ENCODE data around the gene P2RY2.
"Not testable (repeated sequence)": the region's sequence is repeated elsewhere in the genome, so short reads cannot be mapped to it uniquely, and the experiment has no call there.

Gene P2RY2

GRCh38 chr11:73197348-73197747 is 20.7 kb upstream of the P2RY2 start:
- TF ChIP-seq POLR2AphosphoS5 (IDR thresholded peaks at IDR 0.05; ENCODE audit: low read depth) (no peak), SPI1 (IDR thresholded peaks at IDR 0.05; ENCODE audit: borderline replicate concordance, low read depth) (no peak), CTCF (IDR thresholded peaks at IDR 0.05; ENCODE audit: insufficient read depth, low read length) (no peak), GABPA (IDR thresholded peaks at IDR 0.05; ENCODE audit: low read depth) (no peak), REST (IDR thresholded peaks at IDR 0.05; ENCODE audit: insufficient replicate concordance, low read depth) (no peak)
- H3K27ac ChIP-seq (replicated peaks), result no peak overlapping the region

GRCh38 chr11:73197787-73198186 is 20.3 kb upstream of the P2RY2 start:
- DNase-seq (ENCODE audit: low read depth in 1 of 2, low spot score in 1 of 2); H3K4me3 ChIP-seq (replicated peaks; ENCODE audit: insufficient read depth, low read length); H3K27me3 ChIP-seq (ENCODE audit: insufficient read depth, poor library complexity, severe bottlenecking): not testable (repeated sequence)
- peak overlapping the region; percentile 39 for H3K27ac ChIP-seq (replicated peaks)

More at GRCh38 chr11:73197348-73197747, 20.7 kb upstream of the P2RY2 start:
- DNase-seq (ENCODE audit: low read depth in 1 of 2, low spot score in 1 of 2), result no peak
- H3K27me3 ChIP-seq (ENCODE audit: insufficient read depth, poor library complexity, severe bottlenecking), result no peaks in the 10 kb centered on the region
- H3K4me3 ChIP-seq (replicated peaks; ENCODE audit: insufficient read depth, low read length), result no peak overlapping the region

GRCh38 chr11:73198677-73199076 is 19.4 kb upstream of the P2RY2 start:
- TF ChIP-seq POLR2AphosphoS5 (IDR thresholded peaks at IDR 0.05; ENCODE audit: low read depth), result no peak
- no peaks in the 10 kb centered on the region for H3K27me3 ChIP-seq (ENCODE audit: insufficient read depth, poor library complexity, severe bottlenecking)
- peak in 1 of 2 experiments; percentile 83 for DNase-seq (ENCODE audit: low read depth in 1 of 2, low spot score in 1 of 2)
- no peak overlapping the region for H3K4me3 ChIP-seq (replicated peaks; ENCODE audit: insufficient read depth, low read length)
- H3K27ac ChIP-seq (replicated peaks), result peak overlapping the region; percentile 39

GRCh38 chr11:73199446-73199845 is 18.6 kb upstream of the P2RY2 start:
- TF ChIP-seq SPI1 (IDR thresholded peaks at IDR 0.05; ENCODE audit: borderline replicate concordance, low read depth), result no peak
- TF ChIP-seq GABPA (IDR thresholded peaks at IDR 0.05; ENCODE audit: low read depth), result no peak
- TF ChIP-seq CTCF (IDR thresholded peaks at IDR 0.05; ENCODE audit: insufficient read depth, low read length), result no peak
- TF ChIP-seq REST (IDR thresholded peaks at IDR 0.05; ENCODE audit: insufficient replicate concordance, low read depth), result no peak
- no peak for TF ChIP-seq POLR2AphosphoS5 (IDR thresholded peaks at IDR 0.05; ENCODE audit: low read depth)
- Histone ChIP-seq H3K27me3 (ENCODE audit: insufficient read depth, poor library complexity, severe bottlenecking) (no peaks in the 10 kb centered on the region), H3K27ac (replicated peaks) (peak overlapping the region; percentile 99), H3K4me3 (replicated peaks; ENCODE audit: insufficient read depth, low read length) (no peak overlapping the region)
- DNase-seq (ENCODE audit: low read depth in 1 of 2, low spot score in 1 of 2), result no peak

- peak in 1 of 2 experiments; percentile 72 for DNase-seq (ENCODE audit: low read depth in 1 of 2, low spot score in 1 of 2)
- TF ChIP-seq POLR2AphosphoS5 (IDR thresholded peaks at IDR 0.05; ENCODE audit: low read depth) (no peak), REST (IDR thresholded peaks at IDR 0.05; ENCODE audit: insufficient replicate concordance, low read depth) (no peak), GABPA (IDR thresholded peaks at IDR 0.05; ENCODE audit: low read depth) (no peak), CTCF (IDR thresholded peaks at IDR 0.05; ENCODE audit: insufficient read depth, low read length) (no peak), SPI1 (IDR thresholded peaks at IDR 0.05; ENCODE audit: borderline replicate concordance, low read depth) (no peak)
- Histone ChIP-seq H3K27ac (replicated peaks) (peak overlapping the region; percentile 99), H3K4me3 (replicated peaks; ENCODE audit: insufficient read depth, low read length) (no peak overlapping the region), H3K27me3 (ENCODE audit: insufficient read depth, poor library complexity, severe bottlenecking) (no peaks in the 10 kb centered on the region)
Observed at GRCh38 chr11:73200256-73200655, 17.8 kb upstream of the P2RY2 start.
